Choroid plexus epithelial cell (primary cell): ENCODE results near the gene SPIB.

Experiments used
- DNase-seq: peaks from one replicate; pipeline ENCODE4 v3.0.0-alpha.2; 2010; ENCODE audit warnings: low read depth
- H3K4me3 ChIP-seq: 2 replicates; pipeline ENCODE4 v1.5.1; 2011; ENCODE audit warnings: low read depth, mild to moderate bottlenecking, control low read depth, low read length, moderate library complexity
- TF ChIP-seq, protein P1 (sequence below): conservative IDR thresholded peaks from 2 replicates; pipeline ENCODE4 v1.5.1; 2011; ENCODE audit warnings: low read depth, mild to moderate bottlenecking, control low read depth, inconsistent platforms, low read length, moderate library complexity

The SPIB gene

DNA sequence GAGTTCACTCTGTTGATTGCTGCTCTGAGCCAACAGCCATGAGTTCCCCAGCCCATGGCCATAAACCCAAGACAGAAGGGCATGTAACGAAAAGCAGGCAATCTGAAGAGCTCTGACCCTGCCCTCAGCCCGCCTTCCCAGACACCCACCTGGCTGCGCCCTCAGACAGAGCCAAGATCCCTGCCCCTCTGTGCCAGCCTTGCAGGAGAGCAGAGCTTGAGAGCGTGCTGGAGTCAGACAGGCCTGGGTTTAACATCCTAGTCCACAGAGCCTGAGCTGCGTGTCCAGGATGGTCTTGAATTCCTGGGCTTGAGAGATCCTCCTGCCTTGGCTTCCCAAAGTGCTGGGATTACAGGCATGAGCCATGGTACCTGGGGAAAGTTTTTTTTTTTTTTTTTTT is 38.6 kb downstream of the SPIB start:
- TF ChIP-seq, protein P1, sequence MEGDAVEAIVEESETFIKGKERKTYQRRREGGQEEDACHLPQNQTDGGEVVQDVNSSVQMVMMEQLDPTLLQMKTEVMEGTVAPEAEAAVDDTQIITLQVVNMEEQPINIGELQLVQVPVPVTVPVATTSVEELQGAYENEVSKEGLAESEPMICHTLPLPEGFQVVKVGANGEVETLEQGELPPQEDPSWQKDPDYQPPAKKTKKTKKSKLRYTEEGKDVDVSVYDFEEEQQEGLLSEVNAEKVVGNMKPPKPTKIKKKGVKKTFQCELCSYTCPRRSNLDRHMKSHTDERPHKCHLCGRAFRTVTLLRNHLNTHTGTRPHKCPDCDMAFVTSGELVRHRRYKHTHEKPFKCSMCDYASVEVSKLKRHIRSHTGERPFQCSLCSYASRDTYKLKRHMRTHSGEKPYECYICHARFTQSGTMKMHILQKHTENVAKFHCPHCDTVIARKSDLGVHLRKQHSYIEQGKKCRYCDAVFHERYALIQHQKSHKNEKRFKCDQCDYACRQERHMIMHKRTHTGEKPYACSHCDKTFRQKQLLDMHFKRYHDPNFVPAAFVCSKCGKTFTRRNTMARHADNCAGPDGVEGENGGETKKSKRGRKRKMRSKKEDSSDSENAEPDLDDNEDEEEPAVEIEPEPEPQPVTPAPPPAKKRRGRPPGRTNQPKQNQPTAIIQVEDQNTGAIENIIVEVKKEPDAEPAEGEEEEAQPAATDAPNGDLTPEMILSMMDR: no peak
- no peak for DNase-seq
- no peak overlapping the region for H3K4me3 ChIP-seq

GRCh38 chr19:50458396-50459066 is 39.8 kb downstream of the SPIB start:
- H3K4me3 ChIP-seq: no peak overlapping the region
- DNase-seq: peak; percentile 39
- TF ChIP-seq, protein P1: no peak

DNA sequence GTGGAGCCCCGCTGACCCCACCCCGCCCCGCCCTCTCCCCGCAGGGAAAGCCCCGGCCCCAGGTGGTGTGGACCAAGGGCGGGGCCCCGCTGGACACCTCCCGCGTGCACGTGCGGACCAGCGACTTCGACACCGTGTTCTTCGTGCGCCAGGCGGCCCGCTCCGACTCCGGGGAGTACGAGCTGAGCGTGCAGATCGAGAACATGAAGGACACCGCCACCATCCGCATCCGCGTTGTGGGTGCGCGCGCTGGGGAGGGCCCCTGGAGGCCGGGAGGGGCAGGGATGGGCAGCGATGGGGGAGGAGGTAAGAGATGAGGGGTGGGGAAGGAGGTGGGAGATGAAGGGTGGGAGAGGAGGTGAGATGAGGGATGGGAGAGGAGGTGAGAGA is 40.3 kb downstream of the SPIB start:
- no peak for DNase-seq
- TF ChIP-seq, protein P1: no peak
- no peak overlapping the region for H3K4me3 ChIP-seq

- TF ChIP-seq, protein P1: no peak
Observed at GRCh38 chr19:50459638-50460037, 40.9 kb downstream of the SPIB start.

DNA sequence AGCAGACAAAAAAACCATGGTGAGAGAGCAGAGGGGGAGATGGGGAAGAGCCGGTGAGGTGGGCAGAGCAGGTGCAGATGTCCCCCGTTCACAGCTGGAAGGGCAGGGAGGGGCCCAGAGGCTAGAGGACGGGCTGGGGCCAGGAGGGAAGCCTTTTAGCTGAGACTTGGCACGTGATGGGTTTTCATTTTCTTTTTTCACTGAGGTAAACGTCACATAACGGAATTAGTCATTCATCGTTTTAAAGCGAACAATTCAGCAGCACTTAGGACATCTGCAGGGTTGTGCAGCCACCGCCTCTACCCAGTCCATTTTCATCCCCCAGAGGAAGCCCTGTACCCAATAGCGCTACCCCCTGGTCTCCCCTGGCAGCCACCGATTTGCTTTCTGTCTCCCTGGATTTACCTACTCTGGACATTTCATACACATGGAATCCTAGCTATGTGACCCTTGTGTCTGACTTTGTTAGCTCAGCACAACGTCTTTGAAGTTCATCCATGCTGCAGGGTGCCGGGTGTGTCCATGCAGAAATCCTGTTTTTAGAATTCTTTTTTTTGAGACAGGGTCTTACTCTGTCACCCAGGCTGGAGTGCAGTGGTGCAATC is 41.5 kb downstream of the SPIB start:
- peak; percentile 73 for DNase-seq
- TF ChIP-seq, protein P1: peak; percentile 32

More at GRCh38 chr19:50459638-50460037, 40.9 kb downstream of the SPIB start:
- no peak for DNase-seq
- no peak overlapping the region for H3K4me3 ChIP-seq

GRCh38 chr19:50461066-50461875 is 42.5 kb downstream of the SPIB start:
- peak; percentile 83 for DNase-seq
- TF ChIP-seq, protein P1: peak; percentile 94
- no peak overlapping the region for H3K4me3 ChIP-seq

More for the DNA sequence above, 41.5 kb downstream of the SPIB start:
- no peak overlapping the region for H3K4me3 ChIP-seq
